Renal pelvis (tissue), 4 donors: ENCODE results near the gene COL8A1. TPM values are rescaled to one million over a fixed set of nuclear protein-coding genes. Genes with fewer than 3 reads are reported as not detected.

Experiments
- DNase-seq: peaks from one replicate; pipeline ENCODE4 v3.0.0-alpha.2; 2013
- polyA plus RNA-seq, 3 donors: library from polyadenylated mRNA; unstranded; fragments of 120-200 nt; gene quantifications; one replicate each; pipeline ENCODE4 v1.2.1, GENCODE V29; 2013; ENCODE audit not compliant: insufficient read length in 3 of 3

The COL8A1 gene
- polyA plus RNA-seq, 3 donors = 1.9 to 6.0 (median 4.0) TPM

DNA sequence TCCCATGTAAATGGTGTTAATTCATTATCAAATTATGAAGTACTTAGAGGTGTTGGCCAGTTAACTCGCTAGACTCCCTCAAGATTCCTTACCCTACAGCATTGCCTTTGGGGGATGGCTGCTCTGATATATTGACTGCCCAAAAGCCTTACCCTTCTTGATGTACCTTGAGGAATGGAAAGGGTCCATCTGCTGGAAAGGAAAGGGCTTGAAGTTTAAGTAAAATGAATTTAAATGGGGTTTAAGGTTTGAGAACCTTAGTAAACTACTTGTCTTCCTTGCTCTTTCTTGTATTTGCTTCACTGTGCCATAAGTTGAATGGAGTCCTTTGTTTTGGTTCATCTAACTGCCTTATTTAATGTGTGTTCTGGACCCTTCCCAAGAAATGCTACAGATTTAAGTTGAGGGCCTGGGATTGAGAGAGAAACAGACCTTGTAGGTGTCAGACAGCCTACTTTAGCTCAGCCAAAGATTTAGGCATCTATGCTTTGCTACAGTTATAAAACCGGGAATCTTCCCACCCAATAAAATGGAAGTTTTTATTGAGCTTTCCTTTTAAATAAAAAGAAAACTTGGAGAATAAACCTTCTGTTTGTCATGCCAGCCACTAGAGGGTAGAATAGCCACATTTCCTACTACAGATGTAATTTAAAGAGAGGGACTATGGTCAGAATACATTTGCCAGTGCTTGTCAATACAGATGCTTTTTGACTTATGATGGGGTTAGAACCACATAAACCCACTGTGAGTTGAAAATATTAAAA lies 204.6 kb downstream of the COL8A1 start:
- DNase-seq = no peak

DNA sequence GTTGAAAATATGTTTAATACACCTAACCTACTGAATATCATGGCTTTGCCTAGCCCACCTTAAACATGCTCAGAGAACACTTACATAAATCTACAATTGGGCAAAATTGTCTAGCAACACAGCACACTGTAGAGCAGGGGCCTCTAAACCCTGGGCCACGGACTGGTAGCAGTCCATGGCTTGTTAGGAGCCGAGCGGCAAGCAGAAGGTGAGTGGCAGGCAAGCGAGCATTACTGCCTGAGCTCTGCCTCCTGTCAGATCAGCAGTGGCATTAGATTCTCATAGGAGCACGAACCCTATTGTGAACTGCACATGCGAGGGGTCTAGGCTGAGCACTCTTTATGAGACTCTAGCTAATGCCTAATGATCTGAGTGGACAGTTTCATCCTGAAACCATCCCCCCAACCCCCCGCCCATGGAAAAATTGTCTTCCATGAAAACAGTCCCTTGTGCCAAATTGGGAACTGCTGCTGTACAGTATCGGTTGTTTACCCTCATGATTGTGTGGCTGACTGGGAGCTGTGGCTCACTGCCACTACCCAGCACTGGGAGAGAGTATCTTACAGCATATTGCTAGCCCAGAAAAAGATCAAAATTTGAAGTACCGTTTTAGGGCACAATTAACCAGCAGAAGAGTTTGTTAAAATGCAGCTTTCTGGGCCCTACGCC lies 205.3 kb downstream of the COL8A1 start:
- no peak for DNase-seq

DNA sequence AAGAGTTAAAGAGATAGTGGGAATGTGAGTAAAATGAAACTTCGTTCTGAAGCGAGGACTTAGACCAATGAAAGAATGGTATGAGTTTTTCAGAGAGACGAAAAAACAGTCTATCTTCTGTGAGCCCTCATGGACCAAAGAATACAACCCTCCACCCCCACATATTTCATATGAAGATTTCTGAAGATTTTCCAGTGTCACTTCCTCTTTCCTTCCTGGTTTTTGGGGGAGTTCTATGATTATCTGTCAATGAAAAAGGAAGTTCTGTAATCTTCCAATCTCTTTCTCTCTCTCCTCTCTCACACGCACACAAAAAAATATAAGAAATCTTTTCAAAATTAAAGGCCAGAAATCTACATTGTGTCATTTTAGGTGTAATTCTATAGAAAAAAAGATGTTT lies 206.9 kb downstream of the COL8A1 start:
- DNase-seq = no peak

DNA sequence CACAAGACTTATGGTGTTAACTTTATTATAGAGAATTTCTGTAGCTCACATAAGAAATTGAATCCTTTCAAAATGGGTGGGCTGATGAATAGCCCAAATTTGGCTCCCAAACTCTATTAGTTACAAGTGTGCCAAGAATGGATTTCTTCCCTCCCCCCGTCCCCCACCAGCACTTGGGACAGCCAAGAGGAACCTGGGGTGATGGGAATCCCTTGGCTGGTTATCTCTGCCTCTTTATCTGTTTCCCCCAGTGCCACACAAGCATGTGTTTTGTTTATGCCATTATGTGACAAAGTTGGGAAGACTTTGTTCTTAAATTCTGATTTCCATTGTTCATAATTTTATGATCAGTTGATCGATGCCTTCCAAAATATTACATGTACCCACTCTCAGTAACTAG lies 207.6 kb downstream of the COL8A1 start:
- no peak for DNase-seq

DNA sequence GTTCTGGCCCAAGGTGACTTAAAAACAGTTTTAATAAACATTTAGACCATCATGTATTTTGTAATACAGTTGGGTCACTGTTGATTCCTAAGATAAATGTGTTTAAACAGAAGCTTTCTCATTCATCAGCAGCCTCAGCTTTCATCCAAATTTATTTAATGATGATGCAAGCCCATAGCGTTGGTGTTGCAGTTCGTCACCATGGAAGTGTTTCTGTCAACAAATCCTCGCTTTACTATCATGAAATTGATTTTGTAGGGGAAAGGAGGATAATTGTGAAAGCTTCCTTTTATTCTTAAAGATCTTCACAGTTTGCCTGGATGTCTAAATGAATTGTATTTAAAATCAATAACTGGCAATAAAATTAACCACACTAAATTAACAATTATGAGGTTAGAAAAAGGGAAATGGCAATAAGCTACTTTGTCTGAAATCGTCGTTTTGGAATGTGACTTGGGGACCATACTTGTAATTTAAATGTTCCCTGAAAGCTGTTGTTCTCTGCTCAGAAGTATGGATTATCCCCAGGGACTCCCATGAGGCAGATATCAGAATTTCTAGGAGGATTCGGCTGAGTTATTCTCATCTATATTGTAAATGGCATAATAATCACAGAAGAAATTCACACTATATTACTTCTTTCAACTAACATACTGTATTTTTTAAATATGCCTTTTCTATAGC lies 208.2 kb downstream of the COL8A1 start:
- no peak for DNase-seq

DNA sequence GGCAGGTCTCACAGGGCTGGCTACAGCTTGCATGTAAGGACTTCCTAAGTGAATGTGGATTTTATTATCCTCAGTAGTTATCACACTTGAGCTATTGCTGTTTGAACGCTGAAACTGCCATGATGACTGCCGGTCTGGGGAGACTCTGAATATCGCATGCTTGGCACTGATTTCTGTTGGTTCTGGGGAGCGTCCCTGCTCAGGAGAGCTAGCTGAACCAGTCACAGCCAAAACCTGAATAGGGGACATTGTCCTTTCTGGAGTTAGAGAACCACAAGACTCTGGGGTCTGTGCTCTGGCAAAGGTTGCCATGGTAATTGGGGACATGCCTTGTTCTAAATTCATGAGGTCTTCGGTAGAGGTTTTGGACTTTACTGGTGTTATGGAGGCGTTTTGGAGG lies 210.0 kb downstream of the COL8A1 start:
- no peak for DNase-seq

Other genes starting within 250 kb of the COL8A1 start
- 10 to 100 TPM; 37.1 to 43.5 (median 41.3) TPM for gene CMSS1, start 179.3 kb downstream of the COL8A1 start, polyA plus RNA-seq